K562 (cell line): ENCODE data around the gene RAP2C.
A peak's percentile ranks its signal among the peaks of the same experiment; 100 is the strongest.

Experiments
- ARID2 ChIP-seq: fragments of 450-650 bp; IDR thresholded peaks from 2 replicates; pipeline ENCODE4 v1.6.1; 2017; ENCODE audit warnings: antibody characterized with exemption, mild to moderate bottlenecking
- BRCA1 ChIP-seq, 2 experiments: fragments of 450-650 bp in 1 of 2; sonication (generic) in 1 of 2; formaldehyde crosslinking in 1 of 2; IDR thresholded peaks; 2 replicates each; pipeline versions ENCODE4 v1.5.0 to v1.6.1; 2017 to 2020; ENCODE audit warnings: mild to moderate bottlenecking in 1 of 2, missing genetic modification reagents in 1 of 2
- POLR2AphosphoS5 ChIP-seq: IDR thresholded peaks from 2 replicates; pipeline ENCODE4 v1.6.1; 2011; ENCODE audit warnings: mild to moderate bottlenecking, low read depth, low read length, moderate library complexity; ENCODE audit not compliant: control insufficient read depth, insufficient read depth
- RBFOX2 ChIP-seq: fragments of 200-400 bp; formaldehyde crosslinking; IDR thresholded peaks from 2 replicates; pipeline ENCODE4 v1.6.1; 2017; ENCODE audit warnings: low read depth, mild to moderate bottlenecking, low read length, moderate library complexity
- SNIP1 ChIP-seq: fragments of 450-650 bp; IDR thresholded peaks from 2 replicates; pipeline ENCODE4 v1.7.1; 2017; ENCODE audit warnings: low read depth, mild to moderate bottlenecking
- TF ChIP-seq, protein P1 (sequence below): conservative IDR thresholded peaks from 2 replicates; pipeline ENCODE4 v1.6.1; 2011; ENCODE audit warnings: low read depth, mild to moderate bottlenecking, low read length; ENCODE audit not compliant: control insufficient read depth
- TF ChIP-seq, protein P2 (sequence below), 3 experiments: IDR thresholded peaks in 2 of 3; conservative IDR thresholded peaks in 1 of 3; 2 replicates each; pipeline ENCODE4 v1.5.1; 2011 to 2012; ENCODE audit warnings: low read length in 3 of 3, mild to moderate bottlenecking in 3 of 3, control low read depth in 2 of 3, improper control_type of control experiment in 1 of 3, inconsistent platforms in 1 of 3, low read depth in 1 of 3, mixed read lengths in 1 of 3, moderate library complexity in 1 of 3; ENCODE audit not compliant: insufficient read depth in 2 of 3

DNA sequence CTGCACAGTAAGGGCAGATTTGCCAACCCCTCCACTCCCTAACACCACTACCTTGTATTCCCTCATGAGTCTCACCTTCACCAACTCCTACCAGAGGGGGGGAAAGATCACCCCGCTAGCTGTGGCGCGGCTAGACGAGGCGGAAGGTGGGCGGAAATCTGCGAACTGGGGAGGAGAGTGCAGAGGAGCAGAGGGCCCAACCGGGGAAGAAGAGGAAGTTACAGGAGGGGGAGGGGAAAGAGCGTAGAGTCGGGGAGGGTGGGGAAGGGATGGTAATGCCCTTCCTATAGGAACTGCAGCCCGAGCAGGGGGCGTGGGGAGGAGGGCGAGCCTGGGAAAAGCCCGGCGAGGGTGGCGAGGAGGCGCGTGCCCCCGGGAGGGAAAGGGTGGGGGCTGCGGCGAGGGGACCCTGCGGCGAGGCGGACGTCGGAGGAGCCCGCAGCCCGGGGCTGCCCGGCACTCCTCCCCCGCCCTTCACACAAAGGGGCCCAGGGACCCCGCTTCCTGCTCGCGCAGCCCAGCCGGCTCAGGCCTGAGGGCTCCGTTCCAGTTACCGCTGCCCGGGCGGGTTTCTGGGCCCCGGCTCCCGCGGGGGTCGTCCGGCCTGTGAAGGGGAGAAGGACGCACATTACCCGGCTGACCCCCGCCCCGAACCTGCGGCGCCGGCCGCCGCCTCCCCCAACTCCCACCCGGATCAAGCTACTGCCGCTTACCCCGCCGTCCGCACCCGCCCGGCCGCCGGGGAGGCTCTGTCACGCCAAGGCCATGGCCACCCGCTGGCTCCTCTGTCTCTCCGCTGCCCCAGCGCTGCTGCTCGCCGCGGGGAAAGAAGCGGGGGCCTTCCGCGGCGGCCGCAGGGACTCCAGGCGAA lies 1.8 kb downstream of the RAP2C start:
- TF ChIP-seq SNIP1 = no peak
- TF ChIP-seq POLR2AphosphoS5 = peak; percentile 60; the same call in 1 of the 2 replicates
- TF ChIP-seq ARID2 = no peak
- TF ChIP-seq, protein P1, sequence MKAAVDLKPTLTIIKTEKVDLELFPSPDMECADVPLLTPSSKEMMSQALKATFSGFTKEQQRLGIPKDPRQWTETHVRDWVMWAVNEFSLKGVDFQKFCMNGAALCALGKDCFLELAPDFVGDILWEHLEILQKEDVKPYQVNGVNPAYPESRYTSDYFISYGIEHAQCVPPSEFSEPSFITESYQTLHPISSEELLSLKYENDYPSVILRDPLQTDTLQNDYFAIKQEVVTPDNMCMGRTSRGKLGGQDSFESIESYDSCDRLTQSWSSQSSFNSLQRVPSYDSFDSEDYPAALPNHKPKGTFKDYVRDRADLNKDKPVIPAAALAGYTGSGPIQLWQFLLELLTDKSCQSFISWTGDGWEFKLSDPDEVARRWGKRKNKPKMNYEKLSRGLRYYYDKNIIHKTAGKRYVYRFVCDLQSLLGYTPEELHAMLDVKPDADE = no peak
- no peak for TF ChIP-seq BRCA1 (IDR thresholded peaks at IDR 0.05)
- no peak for TF ChIP-seq BRCA1 (CRISPR knock-in tag; IDR thresholded peaks at IDR 0.05)
- TF ChIP-seq RBFOX2 = peak; percentile 75
- TF ChIP-seq, protein P2, sequence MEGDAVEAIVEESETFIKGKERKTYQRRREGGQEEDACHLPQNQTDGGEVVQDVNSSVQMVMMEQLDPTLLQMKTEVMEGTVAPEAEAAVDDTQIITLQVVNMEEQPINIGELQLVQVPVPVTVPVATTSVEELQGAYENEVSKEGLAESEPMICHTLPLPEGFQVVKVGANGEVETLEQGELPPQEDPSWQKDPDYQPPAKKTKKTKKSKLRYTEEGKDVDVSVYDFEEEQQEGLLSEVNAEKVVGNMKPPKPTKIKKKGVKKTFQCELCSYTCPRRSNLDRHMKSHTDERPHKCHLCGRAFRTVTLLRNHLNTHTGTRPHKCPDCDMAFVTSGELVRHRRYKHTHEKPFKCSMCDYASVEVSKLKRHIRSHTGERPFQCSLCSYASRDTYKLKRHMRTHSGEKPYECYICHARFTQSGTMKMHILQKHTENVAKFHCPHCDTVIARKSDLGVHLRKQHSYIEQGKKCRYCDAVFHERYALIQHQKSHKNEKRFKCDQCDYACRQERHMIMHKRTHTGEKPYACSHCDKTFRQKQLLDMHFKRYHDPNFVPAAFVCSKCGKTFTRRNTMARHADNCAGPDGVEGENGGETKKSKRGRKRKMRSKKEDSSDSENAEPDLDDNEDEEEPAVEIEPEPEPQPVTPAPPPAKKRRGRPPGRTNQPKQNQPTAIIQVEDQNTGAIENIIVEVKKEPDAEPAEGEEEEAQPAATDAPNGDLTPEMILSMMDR (IDR thresholded peaks at IDR 0.05 in 2 of 3, conservative IDR thresholded peaks at IDR 0.05 in 1 of 3; ENCODE audit: insufficient read depth in 2 of 3, low read depth in 1 of 3, low read length in 3 of 3) = no peak
